Measurements from ENCODE around the gene VIPR2. TPM values are rescaled to one million over a fixed set of nuclear protein-coding genes. Genes with fewer than 3 reads are reported as not detected.

The VIPR2 gene
- total RNA-seq, 1 donor from 2014 or later, result 0.92 TPM

DNA sequence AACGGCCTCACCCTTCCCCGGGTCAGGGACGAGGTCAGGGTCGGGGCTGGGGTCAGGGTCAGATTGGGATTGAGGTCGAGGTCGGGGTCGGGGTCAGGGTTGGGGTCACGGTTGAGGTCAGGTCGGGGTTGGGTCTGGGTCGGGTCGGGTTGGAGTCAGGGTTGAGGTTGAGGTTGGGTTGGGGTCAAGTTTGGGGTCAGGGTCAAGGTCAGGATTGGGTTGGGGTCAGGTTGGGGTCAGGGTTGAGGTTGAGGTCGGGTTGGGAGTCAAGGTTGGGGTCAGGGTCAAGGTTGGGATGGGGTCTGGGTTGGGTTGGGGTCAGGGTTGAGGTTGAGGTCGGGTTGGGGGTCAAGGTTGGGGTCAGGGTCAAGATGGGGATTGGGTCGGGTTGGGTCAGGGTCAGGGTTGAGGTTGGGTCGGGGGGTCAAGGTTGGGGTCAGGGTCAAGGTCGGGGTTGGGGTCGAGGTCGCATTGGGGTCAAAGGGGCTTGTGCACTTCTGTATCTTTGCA lies 131.4 kb downstream of the VIPR2 start:
- Histone ChIP-seq H3K36me3 (no peaks in the 10 kb centered on the region), H4K20me1 (ENCODE audit: low read depth) (no peaks in the 10 kb centered on the region), H3K9ac (no peak overlapping the region), H2AFZ (replicated peaks) (no peak overlapping the region), H3K4me3 (no peak overlapping the region), H3K27me3 (no peaks in the 10 kb centered on the region), H3K4me1 (peaks cover 16% of the 10 kb centered on the region), H3K79me2 (ENCODE audit: low read depth) (no peaks in the 10 kb centered on the region), H3K9me3 (ENCODE audit: low read depth) (no peaks in the 10 kb centered on the region), H3F3A (ENCODE audit: low read depth) (peaks cover 13% of the 10 kb centered on the region), H3K4me2 (no peak overlapping the region), H3K27ac (no peak overlapping the region)
- Mint-ChIP-seq H3K4me1 (peaks cover 21% of the 10 kb centered on the region), H3K27ac (no peak overlapping the region), H3K4me3 (no peak overlapping the region), H3K27me3 (ENCODE audit: insufficient read depth, low read depth) (peaks cover 9% of the 10 kb centered on the region), H3K36me3 (no peaks in the 10 kb centered on the region), H3K9me3 (peaks cover 3% of the 10 kb centered on the region)
- TF ChIP-seq, protein P1, sequence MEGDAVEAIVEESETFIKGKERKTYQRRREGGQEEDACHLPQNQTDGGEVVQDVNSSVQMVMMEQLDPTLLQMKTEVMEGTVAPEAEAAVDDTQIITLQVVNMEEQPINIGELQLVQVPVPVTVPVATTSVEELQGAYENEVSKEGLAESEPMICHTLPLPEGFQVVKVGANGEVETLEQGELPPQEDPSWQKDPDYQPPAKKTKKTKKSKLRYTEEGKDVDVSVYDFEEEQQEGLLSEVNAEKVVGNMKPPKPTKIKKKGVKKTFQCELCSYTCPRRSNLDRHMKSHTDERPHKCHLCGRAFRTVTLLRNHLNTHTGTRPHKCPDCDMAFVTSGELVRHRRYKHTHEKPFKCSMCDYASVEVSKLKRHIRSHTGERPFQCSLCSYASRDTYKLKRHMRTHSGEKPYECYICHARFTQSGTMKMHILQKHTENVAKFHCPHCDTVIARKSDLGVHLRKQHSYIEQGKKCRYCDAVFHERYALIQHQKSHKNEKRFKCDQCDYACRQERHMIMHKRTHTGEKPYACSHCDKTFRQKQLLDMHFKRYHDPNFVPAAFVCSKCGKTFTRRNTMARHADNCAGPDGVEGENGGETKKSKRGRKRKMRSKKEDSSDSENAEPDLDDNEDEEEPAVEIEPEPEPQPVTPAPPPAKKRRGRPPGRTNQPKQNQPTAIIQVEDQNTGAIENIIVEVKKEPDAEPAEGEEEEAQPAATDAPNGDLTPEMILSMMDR (IDR thresholded peaks at IDR 0.05), result no peak
- TF ChIP-seq EZH2 (IDR thresholded peaks at IDR 0.05), result no peak
- TF ChIP-seq EZH2phosphoT487 (IDR thresholded peaks at IDR 0.05), result no peak
- no peak for DNase-seq (ENCODE audit: low spot score)

DNA sequence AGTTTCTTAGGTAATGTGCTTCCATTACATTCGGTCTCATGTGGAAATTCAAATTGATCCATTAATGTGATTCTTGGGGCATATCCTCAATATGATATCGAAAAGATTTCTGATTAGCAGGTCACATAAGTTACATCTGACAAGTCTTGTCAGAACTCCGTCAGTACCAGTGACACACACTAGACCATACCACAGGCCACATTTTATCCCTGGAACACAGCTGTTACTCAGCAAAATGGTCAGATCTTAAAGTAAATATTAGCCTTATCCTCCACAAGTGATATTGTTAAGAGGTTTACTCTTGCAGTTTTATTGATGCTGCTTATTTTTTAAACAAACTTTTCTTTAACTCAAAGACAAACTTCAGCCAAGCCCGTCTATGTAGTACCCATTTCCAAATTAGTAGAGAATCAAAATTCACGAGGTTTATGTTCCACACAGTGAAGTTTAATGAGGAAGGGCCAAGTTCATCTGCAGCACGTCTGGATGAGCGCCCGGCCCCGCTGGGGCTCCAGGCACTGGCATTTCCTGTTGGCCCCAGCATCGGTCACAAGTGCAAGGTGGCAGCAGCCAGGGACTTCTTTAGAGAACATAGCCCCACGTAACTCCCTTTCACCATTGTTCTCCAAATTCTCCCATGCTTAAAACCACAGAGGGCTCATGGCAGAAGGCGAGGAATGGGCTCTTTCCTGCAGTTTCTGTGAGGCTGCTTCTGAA lies 132.2 kb downstream of the VIPR2 start:
- Mint-ChIP-seq H3K27ac (no peak overlapping the region), H3K4me1 (peaks cover 21% of the 10 kb centered on the region), H3K27me3 (ENCODE audit: insufficient read depth, low read depth) (peaks cover 5% of the 10 kb centered on the region), H3K9me3 (no peaks in the 10 kb centered on the region), H3K4me3 (no peak overlapping the region), H3K36me3 (no peaks in the 10 kb centered on the region)
- Histone ChIP-seq H3F3A (ENCODE audit: low read depth) (peaks cover 13% of the 10 kb centered on the region), H3K9ac (no peak overlapping the region), H3K4me1 (peaks cover 16% of the 10 kb centered on the region), H3K27me3 (no peaks in the 10 kb centered on the region), H2AFZ (replicated peaks) (no peak overlapping the region), H3K36me3 (no peaks in the 10 kb centered on the region), H3K4me2 (no peak overlapping the region), H3K4me3 (no peak overlapping the region), H3K9me3 (ENCODE audit: low read depth) (no peaks in the 10 kb centered on the region), H3K27ac (no peak overlapping the region), H3K79me2 (ENCODE audit: low read depth) (no peaks in the 10 kb centered on the region), H4K20me1 (ENCODE audit: low read depth) (no peaks in the 10 kb centered on the region)
- TF ChIP-seq EZH2phosphoT487 (IDR thresholded peaks at IDR 0.05) (no peak), EZH2 (IDR thresholded peaks at IDR 0.05) (no peak)
- TF ChIP-seq, protein P1 (IDR thresholded peaks at IDR 0.05), result no peak
- DNase-seq (ENCODE audit: low spot score), result no peak

GRCh38 chr7:159011722-159012022 lies 133.0 kb downstream of the VIPR2 start:
- Histone ChIP-seq H2AFZ (replicated peaks) (peak overlapping the region; percentile 24), H4K20me1 (ENCODE audit: low read depth) (no peaks in the 10 kb centered on the region), H3K4me2 (no peak overlapping the region), H3K36me3 (no peaks in the 10 kb centered on the region), H3K9ac (no peak overlapping the region), H3K27me3 (no peaks in the 10 kb centered on the region), H3K9me3 (ENCODE audit: low read depth) (no peaks in the 10 kb centered on the region), H3K4me3 (no peak overlapping the region), H3K79me2 (ENCODE audit: low read depth) (no peaks in the 10 kb centered on the region), H3K4me1 (peaks cover 16% of the 10 kb centered on the region), H3F3A (ENCODE audit: low read depth) (peaks cover 13% of the 10 kb centered on the region), H3K27ac (no peak overlapping the region)
- TF ChIP-seq EZH2 (IDR thresholded peaks at IDR 0.05), result no peak
- TF ChIP-seq, protein P1 (IDR thresholded peaks at IDR 0.05), result no peak
- TF ChIP-seq EZH2phosphoT487 (IDR thresholded peaks at IDR 0.05), result no peak
- Mint-ChIP-seq H3K4me1 (peaks cover 21% of the 10 kb centered on the region), H3K36me3 (no peaks in the 10 kb centered on the region), H3K4me3 (no peak overlapping the region), H3K9me3 (no peaks in the 10 kb centered on the region), H3K27me3 (ENCODE audit: insufficient read depth, low read depth) (peaks cover 3% of the 10 kb centered on the region), H3K27ac (peak overlapping the region; percentile 18)
- DNase-seq (ENCODE audit: low spot score), result no peak
